Neuron (in vitro differentiated cells): ENCODE measurements around the gene VAPA.
A peak's percentile ranks its signal among the peaks of the same experiment; 100 is the strongest.
"Not testable (repeated sequence)": the region's sequence is repeated elsewhere in the genome, so short reads cannot be mapped to it uniquely, and the experiment has no call there.

Experiments used
- H2AFZ ChIP-seq: one replicate; pipeline ENCODE4 v1.6.1; 2013; ENCODE audit warnings: low read depth, mild to moderate bottlenecking, inconsistent platforms, low read length, moderate library complexity
- H3K27me3 ChIP-seq: one replicate; pipeline ENCODE4 v1.6.1; 2013; ENCODE audit warnings: low read length; ENCODE audit not compliant: insufficient read depth
- H3K36me3 ChIP-seq: one replicate; pipeline ENCODE4 v1.6.1; 2013; ENCODE audit warnings: low read length; ENCODE audit not compliant: insufficient read depth
- H3K4me1 ChIP-seq: one replicate; pipeline ENCODE4 v1.6.1; 2013; ENCODE audit warnings: low read length; ENCODE audit not compliant: insufficient read depth
- H3K4me3 ChIP-seq: 2 replicates; pipeline ENCODE4 v1.5.1; 2013; ENCODE audit warnings: mild to moderate bottlenecking, low read length, moderate library complexity
- H3K9me3 ChIP-seq: one replicate; pipeline ENCODE4 v1.6.1; 2013; ENCODE audit warnings: low read length

Gene VAPA

DNA sequence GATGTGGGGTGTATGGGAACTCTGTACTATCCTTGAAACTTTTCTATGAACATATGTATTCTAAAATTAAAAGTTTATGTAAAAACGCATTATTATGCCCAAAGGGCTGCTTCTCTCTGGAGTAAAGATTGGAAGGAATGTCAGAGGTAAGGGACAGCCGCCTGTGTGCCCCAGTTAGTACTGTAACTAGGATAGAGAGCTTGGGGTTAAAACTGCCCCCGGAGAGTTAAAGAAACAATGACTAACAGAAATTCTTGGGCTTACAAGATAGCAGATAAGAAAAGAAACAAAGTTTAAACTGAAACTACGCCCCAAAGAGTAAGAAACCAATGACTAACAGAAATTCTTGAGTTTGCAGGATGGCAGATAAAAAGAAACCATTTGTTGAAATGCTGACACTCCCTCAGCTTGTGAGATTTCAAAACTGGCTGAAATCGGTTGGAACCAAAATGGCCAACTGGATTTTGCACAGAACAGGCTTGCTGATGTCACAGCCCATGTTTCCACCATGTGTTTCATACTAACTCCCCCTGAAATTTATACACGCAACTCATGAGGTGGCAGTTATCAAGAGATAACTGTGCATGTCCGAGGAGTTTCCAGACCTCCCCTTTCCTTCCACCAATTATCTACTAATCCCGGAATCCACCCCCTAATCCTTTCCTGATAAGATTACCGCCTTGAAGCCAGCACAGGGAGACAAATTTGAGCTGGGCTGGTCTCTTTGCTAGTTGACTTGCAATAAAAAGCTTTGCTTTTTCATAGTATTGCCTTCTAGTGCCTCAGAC lies 36.8 kb upstream of the VAPA start:
- Histone ChIP-seq H3K27me3 (no peaks in the 10 kb centered on the region), H3K36me3 (no peaks in the 10 kb centered on the region), H3K4me3 (no peak overlapping the region), H3K9me3 (no peaks in the 10 kb centered on the region), H3K4me1 (no peaks in the 10 kb centered on the region), H2AFZ (peak overlapping the region; percentile 30)

DNA sequence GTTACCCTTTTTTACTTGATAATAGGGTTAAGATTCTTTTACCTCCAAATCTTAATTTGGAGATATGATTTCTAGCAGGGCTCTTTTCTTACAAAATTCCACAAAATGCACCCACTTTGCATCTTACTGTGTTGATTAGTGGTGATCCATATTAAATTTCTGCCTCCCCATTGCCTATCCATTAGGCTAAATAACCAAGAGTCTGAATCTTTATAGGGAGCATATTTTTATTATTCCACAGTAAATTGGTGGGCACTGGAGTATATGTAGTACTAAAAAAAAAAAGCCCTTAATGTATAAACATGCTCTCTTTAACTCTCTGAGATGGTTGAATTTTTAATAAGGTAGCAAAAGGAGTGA lies 36.2 kb upstream of the VAPA start:
- Histone ChIP-seq H2AFZ (no peak overlapping the region), H3K9me3 (no peaks in the 10 kb centered on the region), H3K27me3 (no peaks in the 10 kb centered on the region), H3K4me3 (no peak overlapping the region), H3K36me3 (no peaks in the 10 kb centered on the region), H3K4me1 (no peaks in the 10 kb centered on the region)

DNA sequence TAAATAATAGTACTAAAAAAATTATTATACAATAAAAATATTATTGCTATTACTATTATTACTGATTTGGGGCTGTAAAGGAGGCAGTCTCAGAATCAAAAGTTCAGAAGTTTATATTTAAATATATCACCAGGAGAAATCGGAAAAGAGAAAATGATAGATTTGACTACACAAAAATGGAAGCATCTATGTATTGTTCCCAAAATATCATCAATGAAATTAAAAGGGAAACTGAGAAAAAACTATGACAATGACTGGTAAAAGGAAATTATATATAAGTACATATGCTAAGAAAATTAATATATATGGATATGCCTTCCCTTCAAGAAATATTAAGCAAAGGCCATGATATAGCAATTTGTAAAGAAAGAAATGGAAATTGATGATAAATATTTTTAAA lies 35.7 kb upstream of the VAPA start:
- Histone ChIP-seq H3K27me3 (no peaks in the 10 kb centered on the region), H3K36me3 (no peaks in the 10 kb centered on the region), H2AFZ (no peak overlapping the region), H3K9me3 (no peaks in the 10 kb centered on the region), H3K4me1 (no peaks in the 10 kb centered on the region), H3K4me3 (no peak overlapping the region)

DNA sequence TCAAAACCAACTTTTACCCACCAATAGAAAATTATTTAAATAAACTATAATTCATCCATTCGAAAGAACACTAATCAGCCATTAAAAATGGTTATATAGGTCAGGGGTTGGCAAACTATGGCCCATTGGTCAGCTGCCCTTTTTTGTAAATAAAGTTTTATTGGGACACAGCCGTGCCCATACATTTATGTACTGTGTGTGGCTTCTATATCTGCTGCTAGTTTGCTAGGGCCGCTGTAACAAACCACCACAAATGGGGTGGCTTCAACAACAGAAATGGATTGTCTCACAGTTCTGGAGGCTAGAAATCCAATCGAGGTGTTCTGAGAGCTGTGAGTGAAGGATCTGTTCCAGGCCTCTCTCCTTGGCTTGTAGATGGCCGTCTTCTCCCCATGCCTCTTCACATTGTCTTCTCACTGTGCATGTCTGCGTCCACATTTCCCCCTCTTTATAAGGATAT lies 35.0 kb upstream of the VAPA start:
- H3K4me1 ChIP-seq = no peaks in the 10 kb centered on the region
- no peaks in the 10 kb centered on the region for H3K27me3 ChIP-seq
- H2AFZ ChIP-seq = no peak overlapping the region
- H3K4me3 ChIP-seq = no peak overlapping the region
- H3K9me3 ChIP-seq = no peaks in the 10 kb centered on the region
- H3K36me3 ChIP-seq = no peaks in the 10 kb centered on the region

DNA sequence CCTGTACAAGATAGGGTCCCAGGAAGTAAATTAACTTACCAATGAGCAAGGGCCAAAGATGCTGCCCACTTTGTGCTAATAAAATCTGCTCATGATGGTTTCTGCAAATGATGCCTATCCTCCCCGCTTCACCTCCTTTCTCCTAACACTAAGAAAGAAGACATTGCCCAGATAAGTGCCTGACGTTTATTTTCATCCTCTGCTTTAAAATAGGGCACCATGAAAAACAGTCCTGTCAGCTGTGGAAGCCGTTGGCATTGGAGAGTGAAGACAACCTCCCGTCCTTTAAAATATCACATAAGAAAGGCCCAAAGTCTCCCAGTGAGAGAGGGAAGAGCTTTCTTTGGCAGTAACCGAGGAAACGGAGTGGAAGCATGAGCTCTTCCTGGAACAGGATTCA lies 29.7 kb upstream of the VAPA start:
- Histone ChIP-seq H2AFZ (no peak overlapping the region), H3K36me3 (no peaks in the 10 kb centered on the region), H3K9me3 (no peaks in the 10 kb centered on the region), H3K4me3 (no peak overlapping the region), H3K27me3 (no peaks in the 10 kb centered on the region), H3K4me1 (peaks cover 3% of the 10 kb centered on the region)

DNA sequence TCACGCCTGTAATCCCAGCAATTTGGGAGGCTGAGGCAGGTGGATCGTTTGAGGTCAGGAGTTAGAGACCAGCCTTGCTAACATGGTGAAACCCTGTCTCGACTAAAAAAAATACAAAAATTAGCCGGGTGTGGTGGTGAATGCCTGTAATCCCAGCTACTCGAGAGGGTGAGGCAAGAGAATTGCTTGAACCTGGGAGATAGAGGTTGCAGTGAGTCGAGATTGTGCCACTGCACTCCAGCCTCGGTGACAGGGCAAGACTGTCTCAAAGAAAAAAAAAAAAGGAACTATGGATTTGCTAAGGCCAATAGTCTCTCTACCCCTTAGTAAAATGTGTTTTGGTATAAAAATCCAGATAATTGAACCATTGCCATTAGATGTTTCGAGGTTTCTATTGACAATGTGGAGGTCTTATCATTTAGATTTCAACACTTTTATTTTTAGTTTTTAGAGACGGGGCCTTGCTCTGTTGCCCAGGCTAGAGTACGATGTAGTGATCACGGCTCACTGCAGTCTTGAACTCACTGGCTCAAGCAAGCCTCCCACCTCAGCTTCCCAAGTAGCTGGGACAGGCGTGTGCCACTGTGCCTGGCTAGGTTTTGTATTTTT lies 29.2 kb upstream of the VAPA start:
- Histone ChIP-seq H3K27me3 (no peaks in the 10 kb centered on the region), H3K9me3 (no peaks in the 10 kb centered on the region), H3K4me1 (peaks cover 3% of the 10 kb centered on the region), H3K4me3 (no peak overlapping the region), H3K36me3 (no peaks in the 10 kb centered on the region), H2AFZ (no peak overlapping the region)

DNA sequence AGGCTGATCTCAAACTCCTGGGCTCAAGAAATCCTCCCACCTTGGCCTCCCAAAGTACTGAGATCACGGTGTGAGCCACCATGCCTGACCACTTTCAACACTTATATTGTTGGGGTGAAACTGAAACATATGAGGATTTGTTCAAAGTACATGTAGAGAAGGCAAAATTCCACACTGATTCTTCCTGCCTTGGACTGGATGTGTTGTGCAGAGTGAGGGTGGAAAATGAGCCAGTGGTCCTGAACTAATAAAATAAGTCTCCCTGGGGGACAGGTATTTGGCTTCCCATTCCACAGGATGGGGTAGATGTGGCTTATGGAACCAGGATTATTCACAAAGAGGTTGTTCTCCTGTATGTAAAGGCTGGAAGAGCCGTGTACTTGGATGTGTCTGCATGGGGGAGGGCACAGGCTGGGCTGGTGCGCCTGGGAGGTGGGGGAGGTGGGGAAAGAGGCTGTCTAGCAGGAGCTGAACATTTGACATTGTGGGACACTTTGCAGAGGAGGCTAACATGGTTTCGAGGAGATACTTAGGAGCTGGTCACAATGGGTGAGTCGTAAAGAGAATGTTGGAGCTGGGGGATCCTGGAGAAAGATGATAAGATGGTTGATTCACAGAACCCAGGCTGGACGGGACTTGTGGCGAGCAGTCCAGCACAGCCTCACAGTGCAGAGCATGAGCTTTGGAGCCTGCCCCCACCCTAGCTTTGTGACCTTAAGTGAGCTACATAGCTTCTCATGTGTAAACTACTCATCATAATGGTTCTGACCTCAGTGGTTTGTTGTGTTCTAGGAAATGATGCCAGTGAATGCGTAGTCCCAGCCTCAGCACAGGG lies 28.4 kb upstream of the VAPA start, which contains the start of gene TXNDC2:
Gene TXNDC2 (plus strand): TSS at position 804 of the 835 bp plus-strand sequence. CDS start 708 bp downstream, outside the sequence.
- Histone ChIP-seq H3K4me1 (peaks cover 3% of the 10 kb centered on the region), H2AFZ (no peak within 1 kb of the TSS), H3K4me3 (no peak within 1 kb of the TSS), H3K9me3 (no peaks in the 10 kb centered on the region), H3K36me3 (no peaks in the 10 kb centered on the region), H3K27me3 (no peaks in the 10 kb centered on the region)

DNA sequence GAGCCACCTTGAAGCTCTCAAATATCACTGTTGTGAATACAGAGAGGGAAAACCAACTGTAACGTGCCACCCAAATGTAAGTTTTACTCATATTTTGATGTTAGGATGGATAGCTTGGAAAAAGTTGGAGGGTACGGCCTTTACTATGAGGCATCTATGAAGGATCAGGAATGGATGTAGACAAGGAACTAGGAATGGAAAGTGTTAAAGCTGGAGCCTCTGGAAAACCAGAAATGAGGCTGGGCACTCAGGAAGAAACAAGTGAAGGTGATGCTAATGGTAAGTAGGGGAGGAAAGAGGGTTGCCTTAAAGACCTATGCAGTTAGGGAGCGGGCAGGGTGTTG lies 27.8 kb upstream of the VAPA start:
- H3K4me1 ChIP-seq = peaks cover 3% of the 10 kb centered on the region
- no peaks in the 10 kb centered on the region for H3K27me3 ChIP-seq
- H2AFZ ChIP-seq = no peak overlapping the region
- H3K9me3 ChIP-seq = no peaks in the 10 kb centered on the region
- no peak overlapping the region for H3K4me3 ChIP-seq
- H3K36me3 ChIP-seq = no peaks in the 10 kb centered on the region

DNA sequence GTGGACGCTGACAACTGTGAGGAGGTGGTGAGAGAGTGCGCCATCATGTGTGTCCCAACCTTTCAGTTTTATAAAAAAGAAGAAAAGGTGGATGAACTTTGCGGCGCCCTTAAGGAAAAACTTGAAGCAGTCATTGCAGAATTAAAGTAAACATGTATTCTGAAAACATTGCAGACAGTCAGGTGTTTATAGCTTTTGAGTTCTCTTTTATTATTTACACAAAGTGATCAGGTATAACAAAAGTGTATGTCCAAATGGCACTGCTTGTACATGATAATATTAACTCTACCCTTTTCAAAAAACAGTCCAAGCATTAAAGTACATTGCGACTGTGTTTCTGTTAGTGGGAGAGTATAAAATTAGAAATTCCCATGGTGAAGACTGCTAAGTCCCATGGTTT lies 25.8 kb upstream of the VAPA start:
- peaks cover 3% of the 10 kb centered on the region for H3K4me1 ChIP-seq
- H3K4me3 ChIP-seq = no peak overlapping the region
- no peak overlapping the region for H2AFZ ChIP-seq
- no peaks in the 10 kb centered on the region for H3K9me3 ChIP-seq
- no peaks in the 10 kb centered on the region for H3K36me3 ChIP-seq
- no peaks in the 10 kb centered on the region for H3K27me3 ChIP-seq

DNA sequence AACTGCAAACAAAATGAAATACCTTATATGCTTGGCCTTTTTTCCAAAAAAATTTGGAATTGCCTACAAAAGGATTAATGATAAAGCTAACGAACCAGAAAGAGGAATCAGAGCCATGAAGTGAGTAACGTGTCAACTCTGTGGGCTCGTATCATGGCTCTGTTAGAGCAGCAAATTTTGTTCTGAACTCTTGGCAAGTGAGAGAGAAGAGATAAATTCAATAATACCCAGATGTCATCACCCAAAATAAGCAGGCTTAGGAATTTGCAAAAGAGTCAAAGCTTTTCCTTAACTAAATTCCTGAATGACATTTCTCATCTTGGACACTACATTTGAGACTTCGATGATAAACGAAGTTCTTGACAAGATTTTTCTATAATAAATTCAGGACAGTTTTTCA lies 23.6 kb upstream of the VAPA start:
- Histone ChIP-seq H3K4me1 (no peaks in the 10 kb centered on the region), H2AFZ (no peak overlapping the region), H3K9me3 (no peaks in the 10 kb centered on the region), H3K36me3 (no peaks in the 10 kb centered on the region), H3K4me3 (no peak overlapping the region), H3K27me3 (no peaks in the 10 kb centered on the region)

DNA sequence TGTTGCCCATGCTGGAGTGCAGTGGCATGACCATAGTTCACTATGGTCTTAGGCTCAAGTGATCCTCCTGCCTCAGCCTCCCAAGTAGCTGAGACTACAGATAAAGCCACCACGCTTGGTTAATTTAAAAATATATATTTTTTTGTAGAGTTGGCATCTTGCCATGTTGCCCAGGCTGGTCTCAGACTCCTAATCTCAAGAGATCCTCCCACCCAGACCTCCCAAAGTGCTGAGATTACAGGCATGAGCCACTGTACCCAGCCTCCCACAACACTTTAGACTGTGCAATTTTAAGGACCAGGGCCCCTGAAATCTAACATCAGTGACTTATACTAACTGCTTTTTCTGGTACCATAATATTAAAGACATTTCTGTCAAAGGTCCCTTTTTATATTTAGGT lies 22.9 kb upstream of the VAPA start:
- Histone ChIP-seq H3K36me3 (no peaks in the 10 kb centered on the region), H3K27me3 (no peaks in the 10 kb centered on the region), H3K4me3 (no peak overlapping the region), H2AFZ (no peak overlapping the region), H3K9me3 (no peaks in the 10 kb centered on the region), H3K4me1 (no peaks in the 10 kb centered on the region)

DNA sequence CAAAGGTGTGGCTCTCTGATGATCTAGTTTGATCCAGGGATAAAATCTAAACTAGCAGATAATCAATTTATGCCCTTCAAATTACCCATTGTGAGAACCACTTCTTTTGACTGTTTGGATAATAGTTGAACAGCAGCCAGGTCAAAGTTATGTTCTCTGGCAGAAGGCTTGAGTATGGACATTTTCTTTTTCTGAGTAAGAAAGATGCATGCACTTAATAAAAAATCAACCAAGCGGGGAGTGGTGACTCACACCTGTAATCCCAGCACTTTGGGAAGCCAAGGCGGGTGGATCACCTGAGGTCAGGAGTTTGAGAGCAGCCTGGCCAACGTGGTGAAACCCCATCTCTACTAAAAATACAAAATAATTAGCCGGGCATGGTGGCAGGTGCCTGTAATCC lies 22.3 kb upstream of the VAPA start:
- not testable (repeated sequence) for H3K27me3 ChIP-seq, H3K36me3 ChIP-seq, H3K4me1 ChIP-seq, H2AFZ ChIP-seq, H3K9me3 ChIP-seq, H3K4me3 ChIP-seq

DNA sequence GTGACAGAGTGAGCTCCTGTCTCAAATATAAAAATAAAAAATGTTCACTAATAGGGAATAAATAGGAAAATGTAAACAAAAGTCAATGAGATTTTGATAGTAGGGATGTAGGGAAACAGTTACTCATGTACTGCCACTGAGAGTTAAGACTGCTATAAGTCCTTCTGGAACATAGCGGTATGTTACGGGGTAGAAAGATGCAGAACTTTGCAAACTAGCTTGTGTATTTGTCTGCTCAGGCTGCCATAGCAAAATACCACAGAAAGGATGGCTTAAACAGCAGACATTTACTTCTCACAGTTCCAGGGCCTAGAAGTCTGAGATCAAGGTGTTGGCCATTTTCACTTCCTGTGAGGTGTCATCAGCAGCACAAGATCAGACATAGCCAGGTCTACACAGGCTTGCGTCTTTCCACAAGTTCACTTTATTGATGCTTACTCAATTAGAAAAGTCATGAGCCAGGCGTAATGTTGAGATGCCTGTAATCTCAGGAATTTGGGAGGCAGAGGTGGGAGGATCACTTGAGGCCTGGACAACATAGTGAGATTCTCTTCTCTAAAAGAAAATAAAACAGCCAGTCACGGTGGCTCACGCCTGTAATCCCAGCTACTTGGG lies 19.3 kb upstream of the VAPA start:
- no peaks in the 10 kb centered on the region for H3K27me3 ChIP-seq
- no peaks in the 10 kb centered on the region for H3K36me3 ChIP-seq
- no peaks in the 10 kb centered on the region for H3K4me1 ChIP-seq
- no peak overlapping the region for H2AFZ ChIP-seq
- no peaks in the 10 kb centered on the region for H3K9me3 ChIP-seq
- no peak overlapping the region for H3K4me3 ChIP-seq
